Colonic mucosa (tissue), 4 donors: ENCODE results near the gene SETBP1. TPM values are rescaled to one million over a fixed set of nuclear protein-coding genes. Genes with fewer than 3 reads are reported as not detected.

ENCODE experiments used
- DNase-seq: peaks from one replicate; pipeline ENCODE4 v3.0.0-alpha.2; 2020
- H3K27ac ChIP-seq: fragments of 200-600 bp; one replicate; pipeline ENCODE4 v1.8.0; 2021
- H3K27me3 ChIP-seq: fragments of 200-600 bp; one replicate; pipeline ENCODE4 v1.8.0; 2021
- H3K36me3 ChIP-seq: fragments of 200-600 bp; one replicate; pipeline ENCODE4 v1.8.0; 2021
- H3K4me1 ChIP-seq: fragments of 200-600 bp; one replicate; pipeline ENCODE4 v1.8.0; 2021; ENCODE audit warnings: mild to moderate bottlenecking
- H3K4me3 ChIP-seq: fragments of 200-600 bp; one replicate; pipeline ENCODE4 v1.8.0; 2021
- H3K9ac ChIP-seq, 2 donors: one replicate each; pipeline ENCODE4 v1.7.0; 2013; ENCODE audit warnings: control low read depth in 2 of 2, low read depth in 2 of 2, low read length in 2 of 2
- H3K9me3 ChIP-seq: fragments of 200-600 bp; one replicate; pipeline ENCODE4 v1.8.0; 2021
- intact Hi-C: fragments of 100-400 bp; cut with DNase I; formaldehyde crosslinking; loops from one replicate; pipeline ENCODE4 v1.14.1; 2022
- total RNA-seq, 2 donors: library from RNA; stranded (reverse); fragmentation: NEBNext Ultra II Directional in 1 of 2; extraction: Animal tissue kit (Norgen Biotek cat#: 25700) in 1 of 2; gene quantifications; one replicate each; pipeline ENCODE4 v1.2.1, GENCODE V29; 2021
- TF ChIP-seq, protein P1 (sequence below): fragments of 200-600 bp; IDR thresholded peaks from one replicate; pipeline ENCODE4 v1.8.0; 2022; ENCODE audit warnings: antibody characterized with exemption, mild to moderate bottlenecking
- donor health status: healthy.
- donor health status: DM: no; HTN: no; CAD: no.
- donor health status: DM: no; HTN: no; CAD: no.

SETBP1 gene
- total RNA-seq, 2 donors from 2014 or later, result 9.6 to 11.8 TPM

DNA sequence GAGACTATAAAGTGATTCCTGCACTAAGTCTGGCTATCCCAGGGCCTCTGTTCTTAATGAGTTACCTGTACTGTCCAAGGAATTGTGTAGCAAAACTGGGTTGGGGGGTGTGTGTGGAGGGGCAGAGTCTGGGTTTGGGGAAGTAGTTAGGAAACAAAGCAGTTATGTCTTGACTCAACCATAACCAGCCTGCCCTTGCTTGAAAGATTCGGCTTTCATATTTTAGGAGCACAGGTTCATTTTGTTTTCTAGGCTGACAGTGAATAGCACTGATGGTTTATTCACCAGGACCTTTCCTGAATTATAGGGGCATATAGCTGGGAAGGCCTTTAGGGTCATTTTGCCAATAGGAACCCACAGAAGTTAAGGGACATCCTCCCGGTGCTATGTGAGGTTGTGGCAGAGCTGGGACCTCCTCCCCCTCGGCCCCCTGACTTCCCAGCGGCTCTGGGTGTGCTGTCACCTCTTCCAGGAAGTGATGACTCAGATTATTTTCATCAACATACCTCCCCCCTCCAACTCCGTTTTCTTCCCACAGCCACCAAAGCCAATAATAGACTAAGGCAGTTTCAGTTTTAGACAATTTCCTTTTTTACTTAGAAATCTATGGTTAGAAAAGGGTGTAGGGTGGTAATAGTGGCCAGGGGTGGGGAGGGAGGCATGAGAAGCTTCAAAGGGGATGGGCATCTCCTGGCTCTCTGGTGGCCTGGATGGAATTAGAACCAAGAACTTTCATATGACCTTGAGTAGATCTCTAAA is 44.8 kb downstream of the SETBP1 start:
- no peak for DNase-seq
- peak overlapping the region; percentile 42 for H3K27ac ChIP-seq
- intact Hi-C loops, result no loop called here
- no peak overlapping the region for H3K4me3 ChIP-seq
- H3K27me3 ChIP-seq, result no peaks in the 10 kb centered on the region
- no peaks in the 10 kb centered on the region for H3K4me1 ChIP-seq
- TF ChIP-seq, protein P1, sequence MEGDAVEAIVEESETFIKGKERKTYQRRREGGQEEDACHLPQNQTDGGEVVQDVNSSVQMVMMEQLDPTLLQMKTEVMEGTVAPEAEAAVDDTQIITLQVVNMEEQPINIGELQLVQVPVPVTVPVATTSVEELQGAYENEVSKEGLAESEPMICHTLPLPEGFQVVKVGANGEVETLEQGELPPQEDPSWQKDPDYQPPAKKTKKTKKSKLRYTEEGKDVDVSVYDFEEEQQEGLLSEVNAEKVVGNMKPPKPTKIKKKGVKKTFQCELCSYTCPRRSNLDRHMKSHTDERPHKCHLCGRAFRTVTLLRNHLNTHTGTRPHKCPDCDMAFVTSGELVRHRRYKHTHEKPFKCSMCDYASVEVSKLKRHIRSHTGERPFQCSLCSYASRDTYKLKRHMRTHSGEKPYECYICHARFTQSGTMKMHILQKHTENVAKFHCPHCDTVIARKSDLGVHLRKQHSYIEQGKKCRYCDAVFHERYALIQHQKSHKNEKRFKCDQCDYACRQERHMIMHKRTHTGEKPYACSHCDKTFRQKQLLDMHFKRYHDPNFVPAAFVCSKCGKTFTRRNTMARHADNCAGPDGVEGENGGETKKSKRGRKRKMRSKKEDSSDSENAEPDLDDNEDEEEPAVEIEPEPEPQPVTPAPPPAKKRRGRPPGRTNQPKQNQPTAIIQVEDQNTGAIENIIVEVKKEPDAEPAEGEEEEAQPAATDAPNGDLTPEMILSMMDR, result no peak
- H3K9me3 ChIP-seq, result no peaks in the 10 kb centered on the region
- H3K9ac ChIP-seq, result no peak overlapping the region
- H3K36me3 ChIP-seq, result no peaks in the 10 kb centered on the region

DNA sequence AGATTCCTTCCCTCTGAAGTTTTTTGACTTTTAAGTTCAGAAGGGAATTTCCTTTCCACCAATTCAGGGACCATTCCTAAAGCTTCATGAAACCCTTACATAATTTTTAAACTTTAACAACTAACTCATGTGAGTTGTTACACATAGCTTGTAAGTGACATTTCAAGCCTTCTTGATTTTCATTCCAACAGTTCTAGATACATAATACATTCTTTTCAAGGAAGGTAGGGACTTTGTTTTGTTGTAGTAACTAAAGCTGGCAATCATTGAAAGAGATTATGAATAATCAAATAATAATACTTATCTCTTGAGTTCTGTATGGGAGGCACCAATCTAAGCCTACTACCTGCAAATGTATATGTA is 45.4 kb downstream of the SETBP1 start:
- TF ChIP-seq, protein P1, result no peak
- Histone ChIP-seq H3K27ac (peak overlapping the region; percentile 42), H3K4me3 (no peak overlapping the region), H3K9ac (no peak overlapping the region), H3K36me3 (no peaks in the 10 kb centered on the region), H3K4me1 (peaks cover 3% of the 10 kb centered on the region), H3K9me3 (no peaks in the 10 kb centered on the region), H3K27me3 (no peaks in the 10 kb centered on the region)
- intact Hi-C loops, result no loop called here
- no peak for DNase-seq

DNA sequence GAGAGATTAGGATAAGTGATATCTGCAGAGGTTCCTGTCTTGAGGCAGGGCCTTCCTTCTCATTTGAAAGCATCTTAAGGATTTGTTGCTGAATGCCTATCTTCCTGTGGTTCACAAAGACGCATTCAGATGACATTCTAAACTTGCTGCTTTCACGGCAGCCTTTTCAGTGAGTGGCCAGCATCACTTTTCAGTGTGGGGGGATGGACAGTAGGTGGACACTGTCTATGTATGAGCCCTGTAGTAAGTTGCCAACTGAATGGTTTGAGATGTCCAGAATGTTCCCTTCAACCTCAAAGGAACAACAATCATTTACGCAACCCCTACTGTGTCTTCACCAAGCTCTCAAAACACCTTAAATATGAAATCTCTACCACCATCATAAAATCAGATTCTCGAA is 46.6 kb downstream of the SETBP1 start:
- DNase-seq, result no peak
- intact Hi-C loops, result no loop called here
- Histone ChIP-seq H3K4me3 (no peak overlapping the region), H3K4me1 (peaks cover 9% of the 10 kb centered on the region), H3K27ac (no peak overlapping the region), H3K27me3 (no peaks in the 10 kb centered on the region), H3K36me3 (no peaks in the 10 kb centered on the region), H3K9ac (no peak overlapping the region), H3K9me3 (no peaks in the 10 kb centered on the region)
- TF ChIP-seq, protein P1, result no peak

DNA sequence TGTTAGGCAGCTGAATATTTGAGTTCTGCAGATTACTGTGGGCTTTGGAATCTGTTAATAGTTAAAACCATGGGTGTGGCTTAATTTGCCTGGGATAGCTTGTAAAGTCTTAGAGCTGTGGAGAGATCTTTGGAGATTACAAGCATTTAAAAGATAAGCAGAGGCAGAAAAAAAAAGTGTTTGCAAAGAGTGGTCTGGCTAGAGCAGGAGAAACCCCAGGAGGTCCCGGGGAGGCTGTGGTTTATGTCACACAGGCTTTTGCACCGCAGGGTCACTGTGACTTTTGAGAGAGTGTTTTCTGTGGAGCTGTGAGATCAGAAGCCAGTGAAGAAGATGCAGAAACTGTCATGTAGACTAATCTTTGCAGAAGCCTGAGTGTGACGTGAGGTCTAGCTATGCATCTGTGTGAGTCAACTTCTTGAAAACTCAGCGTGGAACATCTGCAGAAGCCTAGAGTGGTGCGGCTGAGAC is 49.0 kb downstream of the SETBP1 start:
- intact Hi-C loops, result no loop called here
- peak; percentile 39 for DNase-seq
- Histone ChIP-seq H3K27ac (no peak overlapping the region), H3K27me3 (no peaks in the 10 kb centered on the region), H3K36me3 (no peaks in the 10 kb centered on the region), H3K9me3 (no peaks in the 10 kb centered on the region), H3K9ac (no peak overlapping the region), H3K4me1 (peaks cover 9% of the 10 kb centered on the region), H3K4me3 (no peak overlapping the region)
- TF ChIP-seq, protein P1, result no peak

DNA sequence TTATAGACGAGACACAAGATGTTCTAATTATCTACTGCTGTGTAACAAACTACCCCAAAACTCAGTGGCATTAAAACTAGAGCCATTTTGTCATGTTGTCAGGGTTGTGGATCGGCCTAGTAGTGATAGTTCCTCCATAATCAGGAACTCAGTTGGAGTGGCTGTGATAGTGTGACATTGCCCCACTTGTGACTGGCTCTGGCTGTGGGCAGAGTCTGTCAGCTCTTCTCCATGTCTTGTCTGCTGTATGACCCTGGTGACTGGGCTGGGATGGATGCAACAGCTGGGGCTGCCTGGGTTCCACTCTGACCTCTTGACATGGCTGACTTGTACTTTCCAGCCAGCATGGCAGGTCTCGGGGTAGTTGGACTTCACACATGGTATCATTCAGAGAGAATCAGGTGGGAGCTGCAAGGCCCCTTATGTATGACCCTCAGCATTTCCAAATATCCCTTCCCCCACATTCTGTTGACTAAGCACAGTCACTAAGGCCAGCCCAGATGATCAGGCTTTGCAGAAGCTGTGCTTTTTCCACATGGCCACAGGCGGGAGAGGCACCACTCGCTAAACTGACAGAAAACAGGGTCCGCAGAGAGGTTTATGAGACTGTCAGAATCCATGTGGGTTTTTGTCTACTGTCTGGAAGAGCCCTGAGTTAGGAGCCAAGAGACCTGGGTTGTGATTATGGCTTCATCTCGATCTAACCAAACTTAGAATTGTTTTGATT is 50.3 kb downstream of the SETBP1 start:
- TF ChIP-seq, protein P1, result no peak
- Histone ChIP-seq H3K9ac (no peak overlapping the region), H3K4me3 (no peak overlapping the region), H3K27ac (no peak overlapping the region), H3K36me3 (no peaks in the 10 kb centered on the region), H3K9me3 (no peaks in the 10 kb centered on the region), H3K4me1 (peaks cover 9% of the 10 kb centered on the region), H3K27me3 (no peaks in the 10 kb centered on the region)
- no peak for DNase-seq
- intact Hi-C loops, result no loop called here
